Lung (tissue), 12 donors: ENCODE data around the gene PTPRE. TPM values are rescaled to one million over a fixed set of nuclear protein-coding genes. Genes with fewer than 3 reads are reported as not detected.

Experiments used
- ATAC-seq: fragments of 200-7000 bp; cut with Tn5 transposase; one replicate; pipeline ENCODE4 v1.9.1; 2020; ENCODE audit warnings: moderate number of reproducible peaks; ENCODE audit not compliant: insufficient read depth, low FRiP score
- DNase-seq, 3 donors: peaks; one replicate each; pipeline ENCODE4 v3.0.0-alpha.2; 2013 to 2017
- H3K27ac ChIP-seq, 2 donors: one replicate each; pipeline ENCODE4 v1.5.1; 2013; ENCODE audit warnings: mild to moderate bottlenecking in 2 of 2, moderate library complexity in 2 of 2, control low read depth in 1 of 2, inconsistent platforms in 1 of 2, low read depth in 1 of 2, low read length in 1 of 2
- H3K27me3 ChIP-seq, 3 donors: one replicate each; pipeline ENCODE4 v1.5.1; 2013; ENCODE audit warnings: low read length in 2 of 3; ENCODE audit not compliant: control insufficient read depth in 3 of 3, insufficient read depth in 3 of 3
- H3K36me3 ChIP-seq, 4 donors: one replicate each; pipeline ENCODE4 v1.5.1; 2013; ENCODE audit warnings: low read length in 4 of 4, mild to moderate bottlenecking in 1 of 4, moderate library complexity in 1 of 4; ENCODE audit not compliant: control insufficient read depth in 4 of 4, insufficient read depth in 4 of 4
- H3K4me1 ChIP-seq, 5 donors: one replicate each; pipeline ENCODE4 v1.5.1; 2013; ENCODE audit warnings: low read length in 5 of 5, mild to moderate bottlenecking in 2 of 5, moderate library complexity in 1 of 5; ENCODE audit not compliant: control insufficient read depth in 5 of 5, insufficient read depth in 5 of 5
- H3K4me3 ChIP-seq: one replicate; pipeline ENCODE4 v1.5.1; 2013; ENCODE audit warnings: mild to moderate bottlenecking, control low read depth, moderate library complexity
- H3K9ac ChIP-seq, 2 donors: one replicate each; pipeline ENCODE4 v1.5.1; 2013; ENCODE audit warnings: low read length in 2 of 2, control low read depth in 1 of 2; ENCODE audit not compliant: insufficient read depth in 1 of 2
- H3K9me3 ChIP-seq, 4 donors: one replicate each; pipeline ENCODE4 v1.5.1; 2013; ENCODE audit warnings: low read length in 3 of 4, mild to moderate bottlenecking in 1 of 4, moderate library complexity in 1 of 4; ENCODE audit not compliant: control insufficient read depth in 4 of 4, insufficient read depth in 3 of 4
- WGBS, 2 donors: extraction: QIAGEN DNeasy Blood & Tissue Kit; methylation state at CpG; one replicate each; pipeline ENCODE4 v1.1.7; 2013; 5-methylcytosine and 5-hydroxymethylcytosine counted together
- polyA plus RNA-seq, 2 donors: library from polyadenylated mRNA; stranded (reverse); fragments of 200-250 nt; gene quantifications; one replicate each; pipeline ENCODE4 v1.2.1, GENCODE V29; 2013
- total RNA-seq, 2 donors: library from RNA; depleted of rRNA in 1 of 2; stranded (reverse); fragments of >200 nt in 1 of 2; gene quantifications; one replicate each; pipeline ENCODE4 v1.2.1, GENCODE V29; 2014 to 2021
- TF ChIP-seq, protein P1 (sequence below): IDR thresholded peaks from 2 replicates; pipeline ENCODE4 v1.5.1; 2012; ENCODE audit warnings: mild to moderate bottlenecking; ENCODE audit errors: control extremely low read depth, extremely low read depth
- donor health status: control.
- donor health status: control.
- donor health status: Bipolar disorder and iron deficiency.
- donor health status: healthy.
- donor health status: DM: yes; HTN: yes; CAD: no.

The PTPRE gene
- total and polyA plus RNA-seq, 4 donors, result 15.5 to 68.7 (median 36.5) TPM

DNA sequence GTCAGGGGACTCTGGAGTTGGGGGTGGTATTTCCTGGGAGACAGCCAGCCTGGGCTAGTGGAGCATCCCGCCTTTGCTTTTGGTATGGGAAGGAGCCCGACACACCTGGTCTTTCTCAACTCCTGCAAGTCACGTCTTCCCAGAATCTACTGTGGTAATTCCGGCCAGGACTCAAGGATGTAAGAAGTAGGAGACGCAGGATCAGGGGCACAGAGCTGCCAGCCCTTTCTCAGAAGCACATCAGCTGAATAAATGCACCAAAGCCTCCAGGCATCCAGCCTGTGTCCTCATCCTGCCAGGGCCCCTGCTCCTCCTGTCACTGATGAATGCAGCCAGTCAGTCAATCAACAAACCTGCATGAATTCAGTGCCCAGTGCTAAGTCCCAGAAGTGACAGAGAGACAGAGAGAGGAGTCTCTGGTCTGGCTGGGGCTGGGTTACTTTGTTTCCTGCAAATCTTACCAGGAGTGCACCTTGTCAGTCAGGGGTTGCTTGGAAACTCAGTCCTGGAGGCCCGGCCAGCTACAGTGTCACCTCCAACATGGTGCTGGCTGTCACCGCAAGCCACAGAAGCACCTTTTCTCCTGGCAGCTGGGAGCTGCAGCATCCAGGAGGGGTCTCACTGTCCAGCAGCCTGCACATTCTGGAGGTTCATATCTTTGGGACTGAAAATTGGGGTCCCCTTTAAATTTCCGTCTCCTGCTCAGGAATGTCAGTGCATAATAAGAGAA is 101.8 kb downstream of the PTPRE start:
- H3K27me3 ChIP-seq, result no peaks in the 10 kb centered on the region
- no peaks in the 10 kb centered on the region for H3K36me3 ChIP-seq
- peak in 1 of 3 donors; percentile 4 for DNase-seq
- H3K9me3 ChIP-seq, result no peaks in the 10 kb centered on the region
- no peak overlapping the region for H3K9ac ChIP-seq
- 71 to 92% methylated on average over 8 of the region's 8 CpGs for WGBS, 2 donors
- TF ChIP-seq, protein P1, sequence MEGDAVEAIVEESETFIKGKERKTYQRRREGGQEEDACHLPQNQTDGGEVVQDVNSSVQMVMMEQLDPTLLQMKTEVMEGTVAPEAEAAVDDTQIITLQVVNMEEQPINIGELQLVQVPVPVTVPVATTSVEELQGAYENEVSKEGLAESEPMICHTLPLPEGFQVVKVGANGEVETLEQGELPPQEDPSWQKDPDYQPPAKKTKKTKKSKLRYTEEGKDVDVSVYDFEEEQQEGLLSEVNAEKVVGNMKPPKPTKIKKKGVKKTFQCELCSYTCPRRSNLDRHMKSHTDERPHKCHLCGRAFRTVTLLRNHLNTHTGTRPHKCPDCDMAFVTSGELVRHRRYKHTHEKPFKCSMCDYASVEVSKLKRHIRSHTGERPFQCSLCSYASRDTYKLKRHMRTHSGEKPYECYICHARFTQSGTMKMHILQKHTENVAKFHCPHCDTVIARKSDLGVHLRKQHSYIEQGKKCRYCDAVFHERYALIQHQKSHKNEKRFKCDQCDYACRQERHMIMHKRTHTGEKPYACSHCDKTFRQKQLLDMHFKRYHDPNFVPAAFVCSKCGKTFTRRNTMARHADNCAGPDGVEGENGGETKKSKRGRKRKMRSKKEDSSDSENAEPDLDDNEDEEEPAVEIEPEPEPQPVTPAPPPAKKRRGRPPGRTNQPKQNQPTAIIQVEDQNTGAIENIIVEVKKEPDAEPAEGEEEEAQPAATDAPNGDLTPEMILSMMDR, result no peak
- peaks cover 0 to 16% (median 6%) of the 10 kb centered on the region in 5 donors for H3K4me1 ChIP-seq
- no peak overlapping the region for H3K4me3 ChIP-seq
- no peak for ATAC-seq
- H3K27ac ChIP-seq, result peak overlapping the region in 1 of 2 donors; percentile 58

DNA sequence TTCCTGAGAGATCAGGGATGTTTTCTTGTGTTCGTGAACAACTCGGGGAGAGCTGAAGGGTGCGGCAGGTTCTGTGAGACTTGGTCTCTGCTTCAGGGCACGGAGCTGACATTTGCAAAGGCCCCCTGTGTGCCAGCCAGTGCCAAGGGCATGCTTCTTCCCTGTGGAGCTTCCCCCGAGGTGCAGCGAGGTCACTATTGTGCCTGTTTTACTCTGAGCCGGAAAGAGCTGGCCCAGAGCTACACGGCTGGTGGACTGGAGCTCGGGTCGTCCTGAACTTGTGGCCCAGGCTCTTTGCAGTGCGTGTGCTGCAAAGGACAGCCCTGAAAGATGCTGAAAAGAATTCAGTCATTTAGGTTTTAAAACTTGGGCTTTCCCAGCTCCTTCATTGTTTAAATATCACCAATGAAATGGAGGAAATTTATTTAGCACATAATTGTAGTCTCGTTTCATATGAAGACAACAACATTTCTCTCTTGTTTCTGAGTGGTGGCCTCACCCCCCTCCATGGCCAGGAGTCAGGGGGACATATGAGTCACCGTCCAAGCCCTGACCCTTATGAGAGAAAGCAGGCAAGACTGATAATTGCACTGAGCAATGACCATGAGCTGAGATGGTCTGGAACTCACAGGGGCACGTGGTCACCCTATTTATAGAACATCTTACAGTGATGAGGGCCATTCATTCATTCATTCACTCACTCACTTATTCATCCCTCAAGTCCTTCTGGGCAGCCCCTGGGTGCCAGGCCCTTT is 102.6 kb downstream of the PTPRE start:
- 50 to 75% methylated on average over 14 of the region's 14 CpGs for WGBS, 2 donors
- Histone ChIP-seq H3K4me1 (peaks cover 0 to 16% (median 6%) of the 10 kb centered on the region in 5 donors), H3K9ac (no peak overlapping the region), H3K27ac (peak overlapping the region; percentile 56 to 81), H3K4me3 (no peak overlapping the region), H3K36me3 (no peaks in the 10 kb centered on the region), H3K27me3 (no peaks in the 10 kb centered on the region), H3K9me3 (no peaks in the 10 kb centered on the region)
- TF ChIP-seq, protein P1, result no peak
- peak in 1 of 3 donors; percentile 6 for DNase-seq
- no peak for ATAC-seq

DNA sequence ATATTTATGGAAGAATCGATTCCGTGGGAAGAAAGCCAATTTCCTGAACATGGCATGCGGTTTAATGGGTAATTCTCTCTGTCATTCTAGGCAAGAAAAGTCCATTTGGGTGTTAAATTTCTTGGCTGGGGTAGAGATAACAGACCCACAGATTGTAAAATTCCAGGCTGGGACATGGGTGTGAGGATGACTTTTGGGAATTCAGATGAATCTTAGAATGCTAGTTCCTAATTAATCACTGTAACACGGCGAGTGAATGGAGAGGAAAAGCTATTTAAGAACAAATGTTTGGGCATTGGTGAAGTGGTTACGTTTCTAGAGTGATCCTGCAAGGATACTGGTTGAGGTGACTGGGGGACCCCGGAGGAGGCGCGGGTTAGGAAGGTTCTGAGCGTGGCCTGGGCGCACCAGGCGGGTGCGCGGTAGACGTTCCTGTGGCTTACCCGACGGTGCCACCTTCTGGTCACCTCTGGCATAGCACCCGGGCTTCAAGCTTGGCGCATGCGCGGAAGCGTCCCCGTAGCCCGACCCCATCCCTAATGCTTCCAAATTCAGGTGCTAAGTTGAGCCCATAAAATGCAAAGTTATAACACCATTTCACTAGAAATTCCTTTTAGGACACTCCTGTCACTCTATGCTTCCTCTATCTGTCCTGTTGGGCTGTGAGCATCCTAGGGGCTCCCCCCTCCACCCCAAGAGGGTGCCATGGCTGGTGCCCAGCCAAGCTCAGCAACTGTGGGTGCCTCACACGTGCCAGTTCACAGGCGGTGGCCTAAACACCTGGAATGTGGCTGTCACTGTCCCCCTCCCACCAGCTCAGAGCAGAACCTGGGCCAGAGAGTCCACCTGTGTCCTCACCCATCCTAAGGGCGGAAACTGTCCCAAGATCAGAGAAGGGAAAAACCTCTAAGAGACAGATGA is 104.4 kb downstream of the PTPRE start:
- Histone ChIP-seq H3K36me3 (no peaks in the 10 kb centered on the region), H3K4me1 (peaks cover 0 to 11% (median 4%) of the 10 kb centered on the region in 5 donors), H3K9ac (no peak overlapping the region), H3K4me3 (no peak overlapping the region), H3K9me3 (no peaks in the 10 kb centered on the region), H3K27ac (no peak overlapping the region), H3K27me3 (no peaks in the 10 kb centered on the region)
- TF ChIP-seq, protein P1, result peak; percentile 98
- DNase-seq (peak; percentile 80 to 84 (median 83)), ATAC-seq (peak; percentile 93)
- 13 to 16% methylated on average over 27 of the region's 27 CpGs for WGBS, 2 donors
